Calu3 (cell line): ENCODE measurements around the gene EHMT2. TPM values are rescaled to one million over a fixed set of nuclear protein-coding genes. Genes with fewer than 3 reads are reported as not detected.

Source experiments
- BruUV-seq: library from RNA; stranded (reverse); fragments of 400-500 nt; replicated peaks from 2 replicates; lab custom pipeline; 2021; lab: Mats Ljungman, UMichigan
- CTCF ChIA-PET: fragments of 300-600 bp; sonication (Branson Sonifier 250); formaldehyde crosslinking; loops from one replicate; lab custom pipeline; 2022; ENCODE audit warnings: antibody characterized with exemption; lab: Charles Lee
- DNase-seq: peaks from one replicate; pipeline ENCODE4 v3.0.0; 2022
- H3K27ac Mint-ChIP-seq: one replicate; pipeline ENCODE4 v1.8.0; 2022; ENCODE audit warnings: mixed read lengths; ENCODE audit not compliant: unreplicated experiment
- H3K27me3 Mint-ChIP-seq: one replicate; pipeline ENCODE4 v1.8.0; 2022; ENCODE audit warnings: mixed read lengths; ENCODE audit not compliant: unreplicated experiment
- H3K36me3 Mint-ChIP-seq: one replicate; pipeline ENCODE4 v1.8.0; 2022; ENCODE audit warnings: mild to moderate bottlenecking, moderate library complexity, mixed read lengths; ENCODE audit not compliant: insufficient read depth, unreplicated experiment
- H3K4me1 Mint-ChIP-seq: one replicate; pipeline ENCODE4 v1.8.0; 2022; ENCODE audit warnings: mild to moderate bottlenecking, low read depth, mixed read lengths; ENCODE audit not compliant: unreplicated experiment
- H3K4me3 Mint-ChIP-seq: one replicate; pipeline ENCODE4 v1.8.0; 2022; ENCODE audit warnings: mild to moderate bottlenecking, low read depth, moderate library complexity, mixed read lengths; ENCODE audit not compliant: unreplicated experiment
- H3K9me3 Mint-ChIP-seq: one replicate; pipeline ENCODE4 v1.8.0; 2022; ENCODE audit warnings: low read depth, mixed read lengths; ENCODE audit not compliant: unreplicated experiment
- intact Hi-C: fragments of 100-400 bp; cut with micrococcal nuclease; formaldehyde crosslinking; loops from one replicate; pipeline ENCODE4 v1.10.0; 2022; ENCODE audit not compliant: unreplicated experiment
- total RNA-seq: library from RNA; stranded (reverse); gene quantifications from 2 replicates; pipeline ENCODE4 v1.2.3, GENCODE V29; 2022
- TF ChIP-seq, protein P1 (sequence below): fragments of 200-600 bp; IDR thresholded peaks from one replicate; pipeline ENCODE4 v1.8.0; 2022; ENCODE audit warnings: antibody characterized with exemption; ENCODE audit not compliant: unreplicated experiment

EHMT2 gene
- total RNA-seq, 1 experiment from 2014 or later = 138 TPM

DNA sequence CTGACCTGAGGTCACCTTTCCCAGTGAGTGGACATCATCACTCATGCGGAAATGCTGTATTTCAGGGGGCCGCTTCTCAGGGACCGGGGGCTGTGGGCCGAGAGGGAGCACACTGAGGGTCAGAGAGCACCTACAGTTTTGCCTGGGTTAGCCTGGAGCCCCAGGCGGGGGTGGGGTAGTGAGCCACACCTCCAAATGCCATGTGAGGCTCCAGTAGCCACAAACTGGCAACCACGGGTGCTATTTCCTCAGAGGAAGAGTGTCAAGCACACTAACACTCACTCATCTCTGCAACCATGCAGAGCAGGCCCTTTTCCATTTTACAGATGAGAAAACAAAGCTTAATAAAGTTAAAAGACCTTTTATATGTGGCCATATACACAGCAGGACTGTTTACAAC is 4.7 kb downstream of the EHMT2 start:
- intact Hi-C loops = no loop called here
- TF ChIP-seq, protein P1, sequence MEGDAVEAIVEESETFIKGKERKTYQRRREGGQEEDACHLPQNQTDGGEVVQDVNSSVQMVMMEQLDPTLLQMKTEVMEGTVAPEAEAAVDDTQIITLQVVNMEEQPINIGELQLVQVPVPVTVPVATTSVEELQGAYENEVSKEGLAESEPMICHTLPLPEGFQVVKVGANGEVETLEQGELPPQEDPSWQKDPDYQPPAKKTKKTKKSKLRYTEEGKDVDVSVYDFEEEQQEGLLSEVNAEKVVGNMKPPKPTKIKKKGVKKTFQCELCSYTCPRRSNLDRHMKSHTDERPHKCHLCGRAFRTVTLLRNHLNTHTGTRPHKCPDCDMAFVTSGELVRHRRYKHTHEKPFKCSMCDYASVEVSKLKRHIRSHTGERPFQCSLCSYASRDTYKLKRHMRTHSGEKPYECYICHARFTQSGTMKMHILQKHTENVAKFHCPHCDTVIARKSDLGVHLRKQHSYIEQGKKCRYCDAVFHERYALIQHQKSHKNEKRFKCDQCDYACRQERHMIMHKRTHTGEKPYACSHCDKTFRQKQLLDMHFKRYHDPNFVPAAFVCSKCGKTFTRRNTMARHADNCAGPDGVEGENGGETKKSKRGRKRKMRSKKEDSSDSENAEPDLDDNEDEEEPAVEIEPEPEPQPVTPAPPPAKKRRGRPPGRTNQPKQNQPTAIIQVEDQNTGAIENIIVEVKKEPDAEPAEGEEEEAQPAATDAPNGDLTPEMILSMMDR = no peak
- Mint-ChIP-seq H3K4me3 (no peak overlapping the region), H3K27me3 (no peaks in the 10 kb centered on the region), H3K4me1 (peaks cover 15% of the 10 kb centered on the region), H3K36me3 (peaks cover 84% of the 10 kb centered on the region), H3K27ac (no peak overlapping the region), H3K9me3 (no peaks in the 10 kb centered on the region)
- CTCF ChIA-PET = no interaction called here
- DNase-seq = no peak
- BruUV-seq = no TSS peak

DNA sequence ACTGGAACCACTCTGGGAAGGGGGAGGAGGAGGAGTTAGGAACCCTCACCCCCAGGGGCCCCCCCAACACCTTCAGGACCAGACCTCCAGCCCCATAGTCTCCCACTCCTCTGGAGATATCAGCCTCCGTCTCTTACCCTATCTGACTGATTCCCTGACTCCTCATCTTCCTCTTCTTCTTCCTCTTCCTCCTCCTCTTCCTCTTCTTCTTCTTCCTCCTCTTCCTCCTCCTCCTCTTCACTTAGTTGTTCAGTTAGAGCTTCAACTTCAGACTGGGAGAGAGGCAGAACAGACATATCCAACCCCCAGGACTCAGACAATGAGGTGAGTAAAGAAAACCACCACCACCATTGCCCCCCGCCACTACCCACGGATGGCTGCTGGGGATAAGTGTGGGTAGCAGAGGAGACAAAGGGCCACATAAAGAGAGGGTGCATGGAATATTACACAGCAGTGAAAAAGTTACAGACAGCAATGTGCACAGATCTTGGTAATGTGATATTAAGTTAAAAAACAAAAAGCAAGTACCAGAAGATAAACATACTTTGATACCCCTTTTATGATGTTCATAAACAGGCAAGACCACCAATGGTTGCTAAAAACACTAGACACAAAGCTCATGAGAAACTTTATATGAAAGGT is 8.0 kb downstream of the EHMT2 start:
- Mint-ChIP-seq H3K27me3 (no peaks in the 10 kb centered on the region), H3K4me3 (no peak overlapping the region), H3K27ac (no peak overlapping the region), H3K9me3 (no peaks in the 10 kb centered on the region), H3K36me3 (peaks cover 77% of the 10 kb centered on the region), H3K4me1 (no peaks in the 10 kb centered on the region)
- intact Hi-C loops = no loop called here
- TF ChIP-seq, protein P1 = no peak
- BruUV-seq = no TSS peak
- no peak for DNase-seq
- CTCF ChIA-PET = interaction anchor here (0.7 to 1.3 kb wide), 3 partner anchors 9 to 333 kb away, joined by 3 to 4 read pairs (median 4); no protein-coding TSS in a partner anchor

DNA sequence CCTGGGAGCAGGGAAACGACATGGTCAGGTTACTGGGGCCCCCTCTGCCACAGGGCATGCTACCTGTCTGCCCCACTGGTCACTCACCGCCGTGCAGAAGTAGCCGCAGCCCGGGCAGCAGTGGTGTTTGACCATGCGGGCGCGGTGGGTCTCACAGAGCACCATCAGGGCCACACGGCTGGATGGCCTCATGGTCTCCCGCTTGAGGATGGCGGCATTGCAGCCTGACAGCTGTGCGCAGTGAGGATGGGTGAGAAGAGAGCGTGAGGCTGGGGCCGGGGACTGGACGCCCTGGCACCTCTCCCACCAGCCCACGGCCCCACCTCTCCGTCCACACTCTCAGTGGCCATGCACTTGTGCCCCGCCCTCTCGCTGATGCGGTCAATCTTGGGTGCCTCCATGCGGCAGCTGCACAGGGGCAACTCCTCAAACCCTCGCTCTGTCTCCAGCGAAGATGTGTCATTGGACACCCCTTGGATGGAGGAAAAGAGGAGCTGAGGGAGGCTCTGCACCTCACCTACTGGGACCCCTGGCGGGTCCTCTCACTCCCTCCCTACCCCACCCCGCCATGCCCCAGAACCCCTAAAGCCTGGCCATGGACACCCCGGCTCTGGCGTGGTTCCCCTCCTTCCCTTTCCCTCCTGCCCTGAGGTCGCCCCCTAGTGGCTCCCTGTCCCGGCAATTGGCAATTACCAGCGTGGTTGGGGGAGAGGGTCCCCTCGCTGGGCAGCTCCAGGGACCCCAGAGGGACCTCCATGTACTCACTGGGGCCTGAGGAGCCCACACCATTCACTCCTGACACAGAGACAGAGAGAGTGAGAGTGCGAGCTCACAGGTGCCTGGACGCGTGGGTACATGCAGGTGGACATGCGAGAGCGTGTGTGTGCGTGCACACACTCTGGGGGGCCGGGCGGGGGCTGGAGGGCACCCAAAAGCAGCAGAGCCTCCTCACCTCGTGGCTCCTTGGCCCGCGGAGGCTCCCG is 8.9 kb downstream of the EHMT2 start:
- TSS peak; percentile 34 for BruUV-seq
- H3K4me1 Mint-ChIP-seq = no peaks in the 10 kb centered on the region
- intact Hi-C loops = no loop called here
- CTCF ChIA-PET = interaction anchor here (0.7 to 1.0 kb wide), 4 partner anchors 9 to 332 kb away, joined by 3 to 5 read pairs (median 4); partner anchors contain the start of gene EHMT2
- no peaks in the 10 kb centered on the region for H3K9me3 Mint-ChIP-seq
- TF ChIP-seq, protein P1 = peak; percentile 94
- peaks cover 78% of the 10 kb centered on the region for H3K36me3 Mint-ChIP-seq
- no peaks in the 10 kb centered on the region for H3K27me3 Mint-ChIP-seq
- peak; percentile 78 for DNase-seq
- H3K27ac Mint-ChIP-seq = no peak overlapping the region
- no peak overlapping the region for H3K4me3 Mint-ChIP-seq

DNA sequence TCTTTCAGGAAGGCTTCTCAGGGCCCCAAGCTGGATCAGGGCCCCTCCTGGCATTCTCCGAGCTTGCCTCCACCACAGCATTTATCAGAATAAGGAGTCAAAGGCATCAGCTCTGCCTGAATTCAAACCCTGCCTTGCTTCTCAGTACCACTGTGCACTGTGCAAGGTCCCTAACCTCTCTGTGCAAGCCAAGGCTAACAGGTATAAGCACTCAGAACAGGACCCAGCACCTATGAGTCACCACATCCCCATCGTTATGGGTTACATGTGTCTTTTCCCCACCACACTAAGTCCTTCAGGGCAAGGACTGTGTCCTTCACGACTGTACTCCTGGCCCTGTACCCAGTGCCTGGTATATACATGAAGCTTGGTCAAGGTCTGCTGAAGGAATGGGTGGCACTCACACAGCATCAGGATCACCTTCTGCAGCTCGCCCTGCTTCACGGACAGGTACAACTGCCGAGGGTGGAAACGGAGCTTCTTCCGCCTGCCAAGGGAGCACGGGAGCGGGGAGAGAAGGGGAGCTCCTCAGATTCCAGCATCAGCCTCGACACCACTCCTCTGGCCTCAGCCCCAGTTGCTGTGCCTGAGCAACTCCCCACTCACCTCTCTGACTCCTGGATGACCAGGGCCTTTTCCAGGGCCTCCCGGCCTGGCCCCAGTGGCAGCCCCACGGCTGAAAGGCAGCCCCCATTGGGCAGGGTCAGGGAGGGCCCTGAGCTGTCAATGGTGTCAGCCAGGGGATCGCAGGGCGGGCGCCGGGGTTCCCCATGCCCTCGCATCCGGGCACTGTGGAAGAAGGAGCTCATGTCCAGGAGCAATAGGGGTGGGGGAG is 10.1 kb downstream of the EHMT2 start:
- Mint-ChIP-seq H3K36me3 (peaks cover 74% of the 10 kb centered on the region), H3K9me3 (no peaks in the 10 kb centered on the region), H3K27me3 (no peaks in the 10 kb centered on the region), H3K4me1 (no peaks in the 10 kb centered on the region), H3K4me3 (no peak overlapping the region), H3K27ac (no peak overlapping the region)
- TF ChIP-seq, protein P1 = no peak
- intact Hi-C loops = no loop called here
- DNase-seq = no peak
- CTCF ChIA-PET = interaction anchor here (0.6 to 1.0 kb wide), 3 partner anchors 8 to 12 kb away, joined by 3 to 5 read pairs (median 3); partner anchors contain the start of gene EHMT2
- BruUV-seq = no TSS peak
